Activated CD4-positive, alpha-beta T cell treated with anti-CD3 and anti-CD28 coated beads for 36 hours (primary cell): ENCODE data around the gene SLX4IP. TPM values are rescaled to one million over a fixed set of nuclear protein-coding genes. Genes with fewer than 3 reads are reported as not detected.

Experiments used
- ATAC-seq: fragments of 200-7000 bp; cut with Tn5 transposase; one replicate; pipeline ENCODE4 v1.10.0; 2021; ENCODE audit warnings: mild to moderate bottlenecking, moderate library complexity
- CTCF ChIA-PET: fragments of 350-600 bp; sonication (Branson Sonifier 250); formaldehyde crosslinking; loops from one replicate; lab custom pipeline; 2021; ENCODE audit warnings: antibody characterized with exemption; lab: Charles Lee
- POLR2A ChIA-PET: fragments of 350-600 bp; sonication (Branson Sonifier 250); formaldehyde crosslinking; loops from one replicate; lab custom pipeline; 2021; ENCODE audit warnings: antibody characterized with exemption, inconsistent platforms; lab: Charles Lee
- DNase-seq: peaks from one replicate; pipeline ENCODE4 v3.0.0-alpha.2; 2020
- H3K27ac Mint-ChIP-seq: one replicate; pipeline ENCODE4 v1.8.0; 2021; ENCODE audit warnings: mixed read lengths
- H3K27me3 Mint-ChIP-seq: one replicate; pipeline ENCODE4 v1.8.0; 2021; ENCODE audit warnings: mixed read lengths
- H3K36me3 Mint-ChIP-seq: one replicate; pipeline ENCODE4 v1.8.0; 2021; ENCODE audit warnings: low read depth, mixed read lengths
- H3K4me1 Mint-ChIP-seq: one replicate; pipeline ENCODE4 v1.8.0; 2021; ENCODE audit warnings: mixed read lengths
- H3K4me3 Mint-ChIP-seq: one replicate; pipeline ENCODE4 v1.8.0; 2021; ENCODE audit warnings: mild to moderate bottlenecking, moderate library complexity, mixed read lengths
- H3K9me3 Mint-ChIP-seq: one replicate; pipeline ENCODE4 v1.8.0; 2021; ENCODE audit warnings: low read depth, mixed read lengths
- intact Hi-C, 2 experiments: fragments of 100-400 bp; cut with DNase I in 1 of 2; cut with micrococcal nuclease in 1 of 2; formaldehyde crosslinking; loops; one replicate each; pipeline versions ENCODE4 v1.14.2 to v1.15.1; 2022 to 2024; cut with DNase I, micrococcal nuclease
- total RNA-seq, 2 experiments: library from RNA; stranded (reverse); gene quantifications; one replicate each; pipeline ENCODE4 v1.2.3, GENCODE V29; 2021

SLX4IP gene
- total RNA-seq, 2 experiments from 2014 or later, result 7.4 to 7.8 TPM

DNA sequence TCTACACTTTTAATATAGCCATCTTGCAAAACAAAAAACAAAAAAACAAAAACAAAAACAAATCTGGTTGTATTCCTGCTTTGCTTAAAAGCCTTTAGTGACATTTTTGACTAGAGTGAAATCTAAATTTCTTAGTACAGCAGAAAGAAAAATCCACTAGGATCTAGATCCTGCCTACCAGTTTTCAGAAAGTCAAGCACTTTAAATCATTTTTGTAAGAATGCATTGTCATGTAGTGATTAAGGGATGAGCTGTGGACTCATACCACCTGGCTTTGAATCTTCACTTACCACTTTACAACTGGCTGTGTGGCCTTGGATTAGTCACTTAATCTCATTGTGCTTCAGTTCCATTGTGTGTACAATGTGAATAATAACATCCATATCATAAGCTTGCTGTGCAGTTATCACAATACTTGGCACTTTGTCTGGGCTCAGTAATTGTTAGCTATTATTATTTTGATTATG lies 5.1 kb upstream of the SLX4IP start:
- peaks cover 15% of the 10 kb centered on the region for H3K36me3 Mint-ChIP-seq
- H3K4me3 Mint-ChIP-seq, result no peak overlapping the region
- ChIA-PET POLR2A (no interaction called here), CTCF (interaction anchor here (0.7 kb wide), 1 partner anchor 89 kb away, joined by 3 read pairs; no protein-coding TSS in a partner anchor)
- ATAC-seq, result peak; percentile 27
- peaks cover 49% of the 10 kb centered on the region for H3K4me1 Mint-ChIP-seq
- H3K27me3 Mint-ChIP-seq, result no peaks in the 10 kb centered on the region
- H3K9me3 Mint-ChIP-seq, result no peaks in the 10 kb centered on the region
- H3K27ac Mint-ChIP-seq, result peak overlapping the region; percentile 26
- intact Hi-C loops, result loop anchor here (1.0 to 10.0 kb wide), 7 partner anchors 72 to 1465 kb away; partner anchors contain the start of genes ANKEF1 (in 1 of the 2) and SNAP25 (in 1 of the 2)
- DNase-seq, result no peak

DNA sequence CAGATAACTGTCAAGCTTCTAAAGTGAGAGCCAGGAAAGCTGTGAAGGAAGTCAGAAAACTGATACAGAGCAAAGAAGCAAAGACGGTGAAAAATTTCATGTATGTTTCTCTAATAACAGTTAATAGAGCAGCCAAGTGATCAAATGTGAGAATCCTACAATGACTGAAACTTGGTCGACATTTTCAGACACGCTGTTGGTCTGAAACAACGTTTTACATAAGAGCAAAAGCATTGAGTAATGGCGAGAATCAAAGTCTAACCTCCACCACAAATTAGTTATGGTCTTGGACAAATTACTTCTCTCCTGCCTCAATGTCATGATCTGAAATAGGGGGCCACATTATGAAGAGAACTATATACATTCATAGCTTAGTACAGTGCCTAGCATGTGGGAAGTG lies 4.4 kb upstream of the SLX4IP start:
- no peak for ATAC-seq
- Mint-ChIP-seq H3K27me3 (no peaks in the 10 kb centered on the region), H3K4me1 (peaks cover 49% of the 10 kb centered on the region), H3K36me3 (peaks cover 15% of the 10 kb centered on the region), H3K27ac (no peak overlapping the region), H3K9me3 (no peaks in the 10 kb centered on the region), H3K4me3 (no peak overlapping the region)
- CTCF ChIA-PET, result no interaction called here
- intact Hi-C loops, result loop anchor here (1.0 to 10.0 kb wide), 5 partner anchors 72 to 1464 kb away; partner anchors contain the start of genes ANKEF1 (in 1 of the 2) and SNAP25 (in 1 of the 2)
- DNase-seq, result no peak
- POLR2A ChIA-PET, result no interaction called here

DNA sequence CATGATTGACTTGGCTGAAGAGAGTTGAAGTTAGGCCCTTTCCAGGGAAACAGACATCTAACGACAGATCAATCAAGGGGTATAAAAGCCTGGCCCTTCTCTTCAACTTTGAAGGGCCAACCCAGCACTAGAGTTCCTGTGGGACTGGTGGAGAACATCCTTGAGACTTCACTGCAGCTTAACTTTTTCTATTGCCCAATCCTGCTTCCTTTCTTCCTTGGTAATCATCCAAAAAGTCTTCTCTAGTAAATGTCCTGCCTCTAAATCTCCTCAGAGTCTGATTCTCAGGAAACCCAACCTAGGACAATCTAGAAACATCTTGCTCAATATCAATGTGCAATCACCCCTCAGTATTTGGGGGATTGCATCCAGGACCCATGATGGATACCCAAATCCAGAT lies 3.0 kb upstream of the SLX4IP start:
- Mint-ChIP-seq H3K9me3 (no peaks in the 10 kb centered on the region), H3K27me3 (no peaks in the 10 kb centered on the region), H3K4me3 (peak overlapping the region; percentile 30), H3K4me1 (peaks cover 51% of the 10 kb centered on the region), H3K27ac (peak overlapping the region; percentile 16), H3K36me3 (peaks cover 11% of the 10 kb centered on the region)
- DNase-seq (no peak), ATAC-seq (no peak)
- ChIA-PET CTCF (no interaction called here), POLR2A (no interaction called here)
- intact Hi-C loops, result loop anchor here (5.0 to 10.0 kb wide), 4 partner anchors 70 to 1463 kb away; partner anchors contain the start of genes ANKEF1 (in 1 of the 2) and SNAP25 (in 1 of the 2)

DNA sequence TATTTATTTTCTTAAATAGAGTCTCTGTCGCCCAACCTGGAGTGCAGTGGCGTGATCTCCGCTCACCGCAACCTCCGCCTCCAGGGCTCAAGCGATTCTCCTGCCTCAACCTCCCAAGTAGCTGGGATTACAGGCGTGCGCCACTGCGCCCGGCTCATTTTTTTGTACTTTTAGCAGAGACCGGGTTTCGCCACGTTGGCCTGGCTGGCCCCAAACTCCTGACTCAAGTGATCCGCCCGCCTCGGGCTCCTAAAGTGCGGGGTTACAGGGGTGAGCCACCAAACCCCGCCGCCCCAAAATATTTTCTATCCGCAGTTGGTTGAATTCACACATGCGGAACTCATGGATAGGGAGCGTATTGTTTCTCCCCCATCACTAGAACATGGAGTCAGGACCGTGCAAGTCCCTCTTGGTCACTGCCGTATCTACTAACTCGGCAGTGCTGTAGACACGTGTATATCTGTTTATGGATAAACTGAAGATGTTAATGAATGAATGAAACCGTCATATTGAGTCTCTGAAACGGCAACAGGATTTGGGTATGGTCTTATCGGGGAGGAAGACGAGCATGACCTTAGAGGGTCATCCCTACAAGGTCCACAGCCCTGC lies 2.0 kb upstream of the SLX4IP start:
- Mint-ChIP-seq H3K27me3 (no peaks in the 10 kb centered on the region), H3K27ac (peak overlapping the region; percentile 87), H3K4me3 (peak overlapping the region; percentile 78), H3K4me1 (peaks cover 53% of the 10 kb centered on the region), H3K9me3 (no peaks in the 10 kb centered on the region), H3K36me3 (peaks cover 11% of the 10 kb centered on the region)
- ChIA-PET CTCF (interaction anchor here (0.7 to 1.4 kb wide), 3 partner anchors 8 to 172 kb away, joined by 3 to 8 read pairs (median 6); no protein-coding TSS in a partner anchor), POLR2A (interaction anchor here (0.5 to 0.9 kb wide), 2 partner anchors 10 to 35 kb away, joined by 3 read pairs; no protein-coding TSS in a partner anchor)
- no peak for DNase-seq
- intact Hi-C loops, result loop anchor here (5.0 to 10.0 kb wide), 4 partner anchors 69 to 1462 kb away; partner anchors contain the start of genes ANKEF1 (in 1 of the 2) and SNAP25 (in 1 of the 2)
- ATAC-seq, result no peak

DNA sequence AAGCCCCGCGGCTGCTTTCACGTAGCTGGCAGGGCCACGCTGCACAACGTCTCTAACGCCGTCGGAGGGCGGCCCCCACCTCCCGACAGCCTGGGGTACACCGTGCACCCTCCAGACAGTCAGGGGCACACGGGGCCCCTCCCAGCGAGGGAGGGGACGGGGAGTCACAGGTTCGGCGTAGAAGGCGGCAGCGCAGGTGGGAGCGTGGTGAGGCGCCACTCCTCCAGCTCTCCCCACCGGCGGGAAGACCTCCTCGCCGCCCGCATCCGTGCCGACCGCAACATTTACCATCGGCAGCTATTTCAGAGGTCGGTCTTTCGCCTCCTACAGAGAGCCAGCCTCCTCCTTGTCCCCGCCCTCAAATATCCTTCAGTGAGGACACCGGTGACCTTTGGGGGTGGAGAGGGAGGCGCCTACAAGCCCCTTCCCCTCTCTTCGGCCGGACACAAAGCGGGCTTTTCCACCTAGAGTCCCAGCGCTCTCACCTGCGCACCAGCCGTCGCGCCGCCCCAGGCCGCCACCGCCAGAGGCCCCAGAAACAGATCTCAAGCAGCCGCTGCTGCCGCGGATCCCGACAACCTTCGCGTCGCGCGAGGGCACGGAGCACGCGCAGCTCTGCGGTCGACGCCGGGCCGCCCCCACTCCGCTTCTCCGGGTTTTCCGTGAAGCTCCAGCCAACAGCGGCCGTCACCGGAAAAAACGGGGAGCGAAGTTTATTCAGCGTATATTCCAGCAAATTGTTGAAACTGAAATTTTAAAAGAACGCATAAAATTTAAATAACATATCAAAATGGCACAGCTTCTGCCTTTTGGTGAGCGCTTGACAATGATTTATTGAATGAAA lies 1.3 kb upstream of the SLX4IP start, which contains the start of gene MKKS:
Gene MKKS (minus strand): TSS at position 600 of the 844 bp plus-strand sequence. CDS start 20,708 bp downstream, outside the sequence.
- peak; percentile 93 for DNase-seq
- intact Hi-C loops, result loop anchor here (1.0 to 10.0 kb wide), 10 partner anchors 68 to 1461 kb away; partner anchors contain the start of genes SNAP25 (in 2 of the 2), ANKEF1 (in 1 of the 2) and JAG1 (in 1 of the 2)
- CTCF ChIA-PET, result interaction anchor here (0.7 to 1.4 kb wide), 11 partner anchors 9 to 240 kb away, joined by 3 to 8 read pairs (median 3); partner anchors contain the start of gene JAG1
- H3K27ac Mint-ChIP-seq, result peak within 1 kb of the TSS; percentile 87
- peak; percentile 60 for ATAC-seq
- peak within 1 kb of the TSS; percentile 78 for H3K4me3 Mint-ChIP-seq
- no peaks in the 10 kb centered on the region for H3K27me3 Mint-ChIP-seq
- H3K36me3 Mint-ChIP-seq, result peaks cover 13% of the 10 kb centered on the region
- peaks cover 52% of the 10 kb centered on the region for H3K4me1 Mint-ChIP-seq
- POLR2A ChIA-PET, result interaction anchor here (0.5 to 0.9 kb wide), 2 partner anchors 9 to 34 kb away, joined by 3 read pairs; no protein-coding TSS in a partner anchor
- no peaks in the 10 kb centered on the region for H3K9me3 Mint-ChIP-seq

DNA sequence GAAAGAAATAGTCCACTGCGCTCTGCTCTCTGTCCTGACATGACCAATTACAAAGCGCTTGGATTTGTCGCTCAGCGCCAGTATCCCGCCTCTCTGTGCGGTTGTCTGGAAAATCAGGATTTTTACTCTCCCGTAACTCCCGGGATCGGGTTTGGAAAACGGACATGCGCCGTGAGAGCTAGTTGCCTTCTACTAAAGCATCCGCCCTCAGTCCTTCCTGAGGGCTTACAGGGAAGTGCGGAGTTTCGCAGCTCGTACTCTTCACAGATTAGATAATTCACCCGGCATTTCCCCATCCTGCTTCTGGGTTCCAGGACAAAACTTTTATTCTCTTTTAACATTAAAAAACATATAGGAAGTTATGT lies 656 bp upstream of the SLX4IP start:
- ChIA-PET POLR2A (interaction anchor here (0.9 kb wide), 1 partner anchor 9 kb away, joined by 3 read pairs; no protein-coding TSS in a partner anchor), CTCF (interaction anchor here (1.1 to 1.4 kb wide), 10 partner anchors 9 to 1026 kb away, joined by 3 to 8 read pairs (median 3); partner anchors contain the start of gene JAG1)
- Mint-ChIP-seq H3K27ac (peak overlapping the region; percentile 87), H3K36me3 (peaks cover 13% of the 10 kb centered on the region), H3K4me3 (peak overlapping the region; percentile 78), H3K27me3 (no peaks in the 10 kb centered on the region), H3K9me3 (no peaks in the 10 kb centered on the region), H3K4me1 (peaks cover 46% of the 10 kb centered on the region)
- ATAC-seq, result peak; percentile 57
- intact Hi-C loops, result loop anchor here (1.0 to 10.0 kb wide), 10 partner anchors 68 to 1460 kb away; partner anchors contain the start of genes SNAP25 (in 2 of the 2), ANKEF1 (in 1 of the 2) and JAG1 (in 1 of the 2)
- DNase-seq, result peak; percentile 85

DNA sequence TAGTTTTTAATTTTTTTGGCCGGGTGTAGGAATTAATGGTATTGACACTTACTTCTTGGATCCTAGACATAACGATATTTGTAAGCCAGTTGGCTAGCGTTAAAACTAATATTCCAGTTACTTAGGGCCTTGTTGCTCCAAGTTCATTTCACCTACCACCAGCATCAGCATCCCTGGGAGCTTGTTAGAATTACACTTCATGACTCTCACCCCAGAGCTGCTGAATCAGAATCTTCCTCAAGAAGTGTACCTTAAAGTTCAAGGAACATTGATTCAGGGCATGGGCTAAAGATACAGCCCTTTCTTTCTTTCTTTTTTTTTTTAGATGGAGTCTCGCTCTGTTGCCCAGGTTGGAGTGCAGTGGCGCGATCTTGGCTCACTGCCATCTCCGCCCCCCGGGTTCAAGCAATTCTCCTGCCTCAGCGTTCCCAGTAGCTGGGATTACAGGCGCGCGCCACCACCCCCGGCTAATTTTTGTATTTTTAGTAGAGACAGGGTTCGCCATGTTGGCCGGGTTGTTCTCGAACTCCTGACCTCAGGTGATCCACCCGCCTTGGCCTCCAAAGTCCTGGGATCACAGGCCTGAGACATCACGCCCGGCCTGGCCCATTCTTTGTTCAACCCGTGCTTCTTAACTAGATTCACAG lies 1.1 kb downstream of the SLX4IP start:
- Mint-ChIP-seq H3K4me3 (peak overlapping the region; percentile 78), H3K36me3 (peaks cover 13% of the 10 kb centered on the region), H3K4me1 (peaks cover 30% of the 10 kb centered on the region), H3K27me3 (no peaks in the 10 kb centered on the region), H3K9me3 (no peaks in the 10 kb centered on the region), H3K27ac (no peak overlapping the region)
- DNase-seq, result no peak
- intact Hi-C loops, result loop anchor here (2.0 to 10.0 kb wide), 5 partner anchors 66 to 1459 kb away; partner anchors contain the start of gene ANKEF1 (in 1 of the 2)
- no peak for ATAC-seq
- ChIA-PET CTCF (interaction anchor here (0.5 to 3.5 kb wide), 3 partner anchors 9 to 155 kb away, joined by 3 to 10 read pairs (median 5); no protein-coding TSS in a partner anchor), POLR2A (no interaction called here)

DNA sequence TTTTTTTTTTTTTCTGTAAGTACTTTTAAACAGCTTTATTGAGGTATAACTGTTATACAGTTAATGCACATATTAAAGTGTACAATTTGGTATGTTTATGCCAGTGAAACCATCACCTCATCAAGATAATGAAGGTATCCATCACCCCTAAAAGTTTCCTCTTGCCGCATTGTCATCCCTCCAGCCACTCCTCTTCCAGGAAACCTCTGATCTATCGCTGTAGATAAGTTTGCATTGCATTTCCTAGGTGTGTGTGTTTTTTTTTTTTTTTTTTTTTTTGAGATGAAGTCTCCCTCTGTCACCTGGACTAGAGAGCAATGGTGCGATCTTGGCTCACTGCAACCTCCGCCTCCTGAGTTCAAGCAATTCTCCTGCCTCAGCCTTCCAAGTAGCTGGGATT lies 3.1 kb downstream of the SLX4IP start:
- H3K4me1 Mint-ChIP-seq, result peaks cover 13% of the 10 kb centered on the region
- CTCF ChIA-PET, result interaction anchor here (0.6 to 3.5 kb wide), 2 partner anchors 11 to 93 kb away, joined by 3 to 10 read pairs; no protein-coding TSS in a partner anchor
- H3K27ac Mint-ChIP-seq, result no peak overlapping the region
- DNase-seq (no peak), ATAC-seq (no peak)
- no peaks in the 10 kb centered on the region for H3K27me3 Mint-ChIP-seq
- no peak overlapping the region for H3K4me3 Mint-ChIP-seq
- intact Hi-C loops, result loop anchor here (5.0 to 10.0 kb wide), 4 partner anchors 64 to 1457 kb away; partner anchors contain the start of gene ANKEF1 (in 1 of the 2)
- H3K9me3 Mint-ChIP-seq, result no peaks in the 10 kb centered on the region
- POLR2A ChIA-PET, result no interaction called here
- peaks cover 2% of the 10 kb centered on the region for H3K36me3 Mint-ChIP-seq

DNA sequence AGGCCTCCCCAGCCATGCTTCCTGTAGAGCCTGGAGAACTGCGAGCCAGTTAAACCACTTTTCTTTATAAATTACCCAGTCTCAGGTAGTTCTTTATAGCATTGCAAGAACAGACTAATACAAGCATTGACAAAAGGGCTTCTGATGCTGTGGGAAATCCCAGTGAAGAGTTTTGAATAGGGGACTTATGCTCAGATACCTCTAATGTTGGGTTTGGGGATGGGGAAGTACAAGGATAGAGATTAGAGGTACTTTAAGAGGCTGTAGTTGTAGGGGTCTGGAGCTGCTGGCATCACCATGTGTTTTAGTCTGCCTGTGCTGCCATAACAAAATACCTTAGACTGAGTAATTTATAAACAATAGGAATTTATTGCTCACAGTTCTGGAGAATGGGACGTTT lies 8.8 kb downstream of the SLX4IP start:
- Mint-ChIP-seq H3K36me3 (peaks cover 2% of the 10 kb centered on the region), H3K27me3 (no peaks in the 10 kb centered on the region), H3K27ac (no peak overlapping the region), H3K9me3 (no peaks in the 10 kb centered on the region), H3K4me3 (no peak overlapping the region), H3K4me1 (peaks cover 25% of the 10 kb centered on the region)
- no peak for ATAC-seq
- DNase-seq, result no peak
- POLR2A ChIA-PET, result no interaction called here
- CTCF ChIA-PET, result interaction anchor here (2.1 kb wide), 1 partner anchor 10 kb away, joined by 6 read pairs; the partner anchor contains the start of gene MKKS
- intact Hi-C loops, result no loop called here

DNA sequence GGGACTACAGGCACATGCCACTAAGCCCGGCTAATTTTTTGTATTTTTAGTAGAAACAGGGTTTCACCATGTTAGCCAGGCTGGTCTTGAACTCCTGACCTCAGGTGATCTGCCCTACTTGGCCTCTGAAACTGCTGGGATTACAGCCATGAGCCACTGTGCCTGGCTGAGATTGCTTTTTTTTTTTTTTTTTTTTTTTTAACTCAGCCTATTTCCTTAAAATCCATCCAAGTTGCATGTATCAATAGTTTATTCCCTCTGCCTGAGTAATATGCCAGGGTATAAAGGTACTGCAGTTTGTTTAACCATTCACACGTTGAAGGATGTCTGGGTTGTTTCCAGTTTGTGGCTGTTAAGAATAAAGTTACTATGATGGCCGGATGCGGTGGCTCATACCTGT lies 10.7 kb downstream of the SLX4IP start:
- ChIA-PET POLR2A (no interaction called here), CTCF (interaction anchor here (2.1 kb wide), 1 partner anchor 12 kb away, joined by 6 read pairs; the partner anchor contains the start of gene MKKS)
- peaks cover 25% of the 10 kb centered on the region for H3K4me1 Mint-ChIP-seq
- no peak overlapping the region for H3K27ac Mint-ChIP-seq
- no peaks in the 10 kb centered on the region for H3K9me3 Mint-ChIP-seq
- H3K27me3 Mint-ChIP-seq, result no peaks in the 10 kb centered on the region
- DNase-seq, result no peak
- H3K4me3 Mint-ChIP-seq, result no peak overlapping the region
- no peak for ATAC-seq
- peaks cover 7% of the 10 kb centered on the region for H3K36me3 Mint-ChIP-seq
- intact Hi-C loops, result loop anchor here in 1 of 2 experiments (5.0 kb wide), 1 partner anchor 67 kb away; no protein-coding TSS in a partner anchor
